Measurements from ENCODE around the gene SMIM21.

SMIM21 gene

GRCh38 chr18:75427603-75428002, at the start of gene SMIM21:
Gene SMIM21 (minus strand): TSS chr18:75427703. CDS start chr18:75427563, 140 bp downstream.
- no peak for DNase-seq

GRCh38 chr18:75475228-75475627, 47.7 kb upstream of the SMIM21 start:
- DNase-seq = no peak

GRCh38 chr18:75474332-75474731, 46.8 kb upstream of the SMIM21 start:
- DNase-seq = no peak

GRCh38 chr18:75473316-75473715, 45.8 kb upstream of the SMIM21 start:
- no peak for DNase-seq

GRCh38 chr18:75472906-75473305, 45.4 kb upstream of the SMIM21 start:
- no peak for DNase-seq

- DNase-seq = no peak
Measured at GRCh38 chr18:75472396-75472795, 44.9 kb upstream of the SMIM21 start.

GRCh38 chr18:75471850-75472249, 44.3 kb upstream of the SMIM21 start:
- DNase-seq = no peak

GRCh38 chr18:75467851-75468250, 40.3 kb upstream of the SMIM21 start:
- no peak for DNase-seq

- no peak for DNase-seq
Measured at GRCh38 chr18:75467281-75467795, 39.8 kb upstream of the SMIM21 start.

GRCh38 chr18:75464356-75464755, 36.9 kb upstream of the SMIM21 start:
- DNase-seq = no peak

GRCh38 chr18:75462178-75462832, 34.8 kb upstream of the SMIM21 start:
- DNase-seq = no peak

GRCh38 chr18:75456199-75456631, 28.7 kb upstream of the SMIM21 start:
- DNase-seq = no peak

- DNase-seq = no peak
Measured at GRCh38 chr18:75455249-75456198, 28.0 kb upstream of the SMIM21 start.

- DNase-seq = no peak
Measured at GRCh38 chr18:75454022-75454795, 26.7 kb upstream of the SMIM21 start.

GRCh38 chr18:75450906-75451305, 23.4 kb upstream of the SMIM21 start:
- no peak for DNase-seq

- DNase-seq = no peak
Measured at GRCh38 chr18:75441896-75442295, 14.4 kb upstream of the SMIM21 start.

- peak; percentile 10 for DNase-seq
Measured at GRCh38 chr18:75439348-75439747, 11.8 kb upstream of the SMIM21 start.

GRCh38 chr18:75438891-75439290, 11.4 kb upstream of the SMIM21 start:
- no peak for DNase-seq

- no peak for DNase-seq
Measured at GRCh38 chr18:75437979-75438378, 10.5 kb upstream of the SMIM21 start.

- DNase-seq = no peak
Measured at GRCh38 chr18:75433098-75433497, 5.6 kb upstream of the SMIM21 start.

GRCh38 chr18:75429975-75430374, 2.5 kb upstream of the SMIM21 start:
- DNase-seq = no peak

- no peak for DNase-seq
Measured at GRCh38 chr18:75428490-75428889, 987 bp upstream of the SMIM21 start.

GRCh38 chr18:75422341-75422910, 5.1 kb downstream of the SMIM21 start:
- DNase-seq = no peak
